Measurements from ENCODE around the gene ZNHIT3. TPM values are rescaled to one million over a fixed set of nuclear protein-coding genes. Genes with fewer than 3 reads are reported as not detected.

The ZNHIT3 gene
- polyA plus RNA-seq, 2 of the 4 experiments (the other 2 are of a cell fraction): 117 to 166 TPM

GRCh38 chr17:36459601-36460000, 26.9 kb upstream of the ZNHIT3 start:
- TF ChIP-seq CHD4 (IDR thresholded peaks at IDR 0.05; ENCODE audit: borderline replicate concordance): no peak
- no peak for TF ChIP-seq KDM5A (IDR thresholded peaks at IDR 0.05)
- TF ChIP-seq ZFP36 (IDR thresholded peaks at IDR 0.05; ENCODE audit: borderline replicate concordance, partially characterized antibody): no peak
- no peak for TF ChIP-seq BHLHE40 (IDR thresholded peaks at IDR 0.05; ENCODE audit: low read depth, low read length)
- no peak for TF ChIP-seq HEYL (CRISPR knock-in tag; IDR thresholded peaks at IDR 0.05)
- TF ChIP-seq USF2 (IDR thresholded peaks at IDR 0.05): no peak
- TF ChIP-seq ATOH8 (CRISPR knock-in tag; IDR thresholded peaks at IDR 0.05; ENCODE audit: low read depth): no peak
- no peak for TF ChIP-seq ZSCAN20 (CRISPR knock-in tag; IDR thresholded peaks at IDR 0.05)
- no peak for TF ChIP-seq HOXB13 (CRISPR knock-in tag; IDR thresholded peaks at IDR 0.05; ENCODE audit: low read depth)
- TF ChIP-seq HOXA7 (CRISPR knock-in tag; IDR thresholded peaks at IDR 0.05): no peak
- no peak for TF ChIP-seq ELK1 (IDR thresholded peaks at IDR 0.05; ENCODE audit: low read depth, low read length)
- TF ChIP-seq JUNB (IDR thresholded peaks at IDR 0.05): no peak
- no peak for TF ChIP-seq GATA3 (IDR thresholded peaks at IDR 0.05; ENCODE audit: borderline replicate concordance)
- no peak for TF ChIP-seq NR3C1 (IDR thresholded peaks at IDR 0.05)
- ChIA-PET POLR2A (no interaction called here), CTCF (interaction anchor here (0.6 to 7.5 kb wide), 4 partner anchors 9 to 311 kb away, joined by 3 to 54 read pairs (median 4); no protein-coding TSS in a partner anchor)
- no peak overlapping the region for H3K4me3 ChIP-seq
- no peak for DNase-seq (ENCODE audit: low read depth in 1 of 2, low spot score in 1 of 2)
- no peak for FAIRE-seq
- no peak overlapping the region for H3K4me2 ChIP-seq
- ATAC-seq: no peak
- H3K9me3 ChIP-seq: no peaks in the 10 kb centered on the region
- H3K4me1 ChIP-seq: no peaks in the 10 kb centered on the region
- no peak overlapping the region for H3K27ac ChIP-seq
- 3% methylated on average over 7 of the region's 7 CpGs for WGBS (ENCODE audit: missing lambda C conversion rate)

- CTCF ChIA-PET: interaction anchor here (0.6 to 7.5 kb wide), 3 partner anchors 8 to 772 kb away, joined by 3 to 54 read pairs (median 3); no protein-coding TSS in a partner anchor
- ATAC-seq (no peak), DNase-seq (ENCODE audit: low read depth in 1 of 2, low spot score in 1 of 2) (no peak), FAIRE-seq (no peak)
- H3K9me3 ChIP-seq: no peaks in the 10 kb centered on the region
- TF ChIP-seq PHF8 (IDR thresholded peaks at IDR 0.05; ENCODE audit: borderline replicate concordance, low read depth) (no peak), MAFK (IDR thresholded peaks at IDR 0.05; ENCODE audit: partially characterized antibody) (no peak), ZNF302 (CRISPR knock-in tag; IDR thresholded peaks at IDR 0.05) (no peak), KDM1A (IDR thresholded peaks at IDR 0.05; ENCODE audit: low read depth) (no peak)
- H3K4me3 ChIP-seq: no peak overlapping the region
- POLR2A ChIA-PET: no interaction called here
- no peak overlapping the region for H3K4me2 ChIP-seq
- no peak overlapping the region for H3K27ac ChIP-seq
- H3K4me1 ChIP-seq: no peaks in the 10 kb centered on the region
- WGBS (ENCODE audit: missing lambda C conversion rate): 13% methylated on average over 5 of the region's 5 CpGs
These were observed 26.1 kb upstream of the ZNHIT3 start for GRCh38 chr17:36460265-36460937.

GRCh38 chr17:36461330-36462110, 25.0 kb upstream of the ZNHIT3 start:
- H3K9me3 ChIP-seq: no peaks in the 10 kb centered on the region
- no peaks in the 10 kb centered on the region for H3K4me1 ChIP-seq
- no peak overlapping the region for H3K4me2 ChIP-seq
- FAIRE-seq (no peak), ATAC-seq (no peak), DNase-seq (ENCODE audit: low read depth in 1 of 2, low spot score in 1 of 2) (no peak)
- CTCF ChIA-PET: interaction anchor here (1.3 to 7.5 kb wide), 2 partner anchors 21 to 142 kb away, joined by 3 to 54 read pairs; no protein-coding TSS in a partner anchor
- WGBS (ENCODE audit: missing lambda C conversion rate): 4% methylated on average over 10 of the region's 10 CpGs
- H3K27ac ChIP-seq: no peak overlapping the region
- H3K4me3 ChIP-seq: no peak overlapping the region
- POLR2A ChIA-PET: interaction anchor here (0.5 kb wide), 1 partner anchor 514 kb away, joined by 3 read pairs; no protein-coding TSS in a partner anchor
- TF ChIP-seq ATOH8 (CRISPR knock-in tag; IDR thresholded peaks at IDR 0.05; ENCODE audit: low read depth): no peak
- no peak for TF ChIP-seq HMGXB4 (CRISPR knock-in tag; IDR thresholded peaks at IDR 0.05; ENCODE audit: borderline replicate concordance)
- TF ChIP-seq FOXS1 (CRISPR knock-in tag; IDR thresholded peaks at IDR 0.05): no peak
- TF ChIP-seq MAZ (IDR thresholded peaks at IDR 0.05; ENCODE audit: borderline replicate concordance, low read depth, low read length): no peak
- no peak for TF ChIP-seq POLR2AphosphoS2 (conservative IDR thresholded peaks at IDR 0.05; ENCODE audit: low read length)
- TF ChIP-seq GATA3 (IDR thresholded peaks at IDR 0.05; ENCODE audit: borderline replicate concordance): no peak
- TF ChIP-seq NR3C1 (IDR thresholded peaks at IDR 0.05): no peak
- TF ChIP-seq USF2 (IDR thresholded peaks at IDR 0.05): no peak
- no peak for TF ChIP-seq HES2 (IDR thresholded peaks at IDR 0.05)
- TF ChIP-seq SMC3 (IDR thresholded peaks at IDR 0.05): no peak
- TF ChIP-seq EHF (CRISPR knock-in tag; IDR thresholded peaks at IDR 0.05): no peak
